ENCODE measurements around the gene RGS19.
"Not testable (repeated sequence)": the region's sequence is repeated elsewhere in the genome, so short reads cannot be mapped to it uniquely, and the experiment has no call there.

RGS19 gene

GRCh38 chr20:64092258-64093012 lies 13.1 kb upstream of the RGS19 start:
- DNase-seq, result no peak

- no peak for DNase-seq
These were observed 12.5 kb upstream of the RGS19 start for GRCh38 chr20:64091770-64092169.

- DNase-seq, result no peak
These were observed 12.0 kb upstream of the RGS19 start for GRCh38 chr20:64091340-64091739.

- DNase-seq, result no peak
These were observed 10.8 kb upstream of the RGS19 start for GRCh38 chr20:64090165-64090564.

GRCh38 chr20:64088586-64088985 lies 9.3 kb upstream of the RGS19 start:
- DNase-seq, result not testable (repeated sequence)

GRCh38 chr20:64087226-64087825 lies 8.0 kb upstream of the RGS19 start:
- not testable (repeated sequence) for DNase-seq

GRCh38 chr20:64086801-64087200 lies 7.5 kb upstream of the RGS19 start:
- DNase-seq, result no peak

- DNase-seq, result no peak
These were observed 5.4 kb upstream of the RGS19 start for GRCh38 chr20:64084685-64085152.

GRCh38 chr20:64083804-64084684 lies 4.7 kb upstream of the RGS19 start, which contains the start of gene LKAAEAR1:
LKAAEAR1 (minus strand) TSS chr20:64084398; CDS start chr20:64084219, 179 bp downstream.
- DNase-seq, result no peak

- DNase-seq, result peak; percentile 71
These were observed 4.1 kb upstream of the RGS19 start for GRCh38 chr20:64083378-64083803.

GRCh38 chr20:64082820-64083377 lies 3.6 kb upstream of the RGS19 start:
- no peak for DNase-seq

- DNase-seq, result no peak
These were observed 2.9 kb upstream of the RGS19 start for GRCh38 chr20:64082126-64082731.

- no peak for DNase-seq
These were observed 2.3 kb upstream of the RGS19 start for GRCh38 chr20:64081624-64081964.

- no peak for DNase-seq
These were observed 1.7 kb upstream of the RGS19 start for GRCh38 chr20:64080813-64081623.

GRCh38 chr20:64080013-64080812 lies 895 bp upstream of the RGS19 start, which contains the start of gene OPRL1:
OPRL1 (plus strand) TSS chr20:64080082; CDS start chr20:64092721, 12,639 bp downstream.
- peak; percentile 9 for DNase-seq

- DNase-seq, result no peak
These were observed 415 bp downstream of the RGS19 start for GRCh38 chr20:64078934-64079272.

- DNase-seq, result no peak
These were observed 1.3 kb downstream of the RGS19 start for GRCh38 chr20:64077876-64078551.

GRCh38 chr20:64077541-64077875 lies 1.8 kb downstream of the RGS19 start:
- no peak for DNase-seq

- DNase-seq, result no peak
These were observed 2.2 kb downstream of the RGS19 start for GRCh38 chr20:64077094-64077493.

All from fibroblast of skin of scalp (primary cell).